GM23338 (cell line): ENCODE results near the gene FARS2. TPM values are rescaled to one million over a fixed set of nuclear protein-coding genes. Genes with fewer than 3 reads are reported as not detected.

ENCODE experiments used
- ATAC-seq: fragments of 200-7000 bp; cut with Tn5 transposase; 3 replicates; pipeline ENCODE4 v1.9.1; 2020
- DNase-seq: peaks from one replicate; pipeline ENCODE4 v3.0.0-alpha.2; 2015; ENCODE audit warnings: low spot score
- H2AFZ ChIP-seq: fragments of 200-600 bp; sonication (generic); 2 replicates; pipeline ENCODE4 v1.8.0; 2016; ENCODE audit warnings: antibody characterized with exemption, mild to moderate bottlenecking, moderate library complexity
- H3F3A ChIP-seq: fragments of 200-600 bp; sonication (generic); replicated peaks from 2 replicates; pipeline ENCODE4 v1.8.0; 2017; ENCODE audit warnings: antibody characterized with exemption, mixed run types, low read depth
- H3K27ac ChIP-seq: fragments of 200-600 bp; sonication (generic); 2 replicates; pipeline ENCODE4 v1.6.1; 2016; ENCODE audit warnings: low read depth
- H3K27me3 ChIP-seq: fragments of 200-600 bp; sonication (generic); 2 replicates; pipeline ENCODE4 v1.8.0; 2016; ENCODE audit warnings: mild to moderate bottlenecking, mixed run types, moderate library complexity; ENCODE audit not compliant: insufficient read depth
- H3K36me3 ChIP-seq: fragments of 200-600 bp; sonication (generic); 2 replicates; pipeline ENCODE4 v1.8.0; 2016; ENCODE audit warnings: mild to moderate bottlenecking; ENCODE audit not compliant: insufficient read depth
- H3K4me1 ChIP-seq: fragments of 200-600 bp; sonication (generic); 2 replicates; pipeline ENCODE4 v1.8.0; 2016; ENCODE audit warnings: mild to moderate bottlenecking, moderate library complexity; ENCODE audit not compliant: insufficient read depth
- H3K4me2 ChIP-seq: fragments of 200-600 bp; sonication (generic); 2 replicates; pipeline ENCODE4 v1.7.1; 2017; ENCODE audit warnings: mixed run types
- H3K4me3 ChIP-seq: fragments of 200-600 bp; sonication (generic); 2 replicates; pipeline ENCODE4 v1.6.1; 2016; ENCODE audit warnings: mixed run types
- H3K79me2 ChIP-seq: fragments of 200-600 bp; sonication (generic); replicated peaks from 2 replicates; pipeline ENCODE4 v1.8.0; 2017; ENCODE audit warnings: mild to moderate bottlenecking; ENCODE audit not compliant: insufficient read depth
- H3K9me2 ChIP-seq: fragments of 200-600 bp; sonication (generic); 2 replicates; pipeline ENCODE4 v1.8.0; 2017; ENCODE audit not compliant: insufficient read depth
- H4K20me1 ChIP-seq: fragments of 200-600 bp; sonication (generic); replicated peaks from 2 replicates; pipeline ENCODE4 v1.8.0; 2017; ENCODE audit warnings: mild to moderate bottlenecking; ENCODE audit not compliant: insufficient read depth
- H3K27ac Mint-ChIP-seq: 2 replicates; pipeline ENCODE4 v1.8.0; 2020; ENCODE audit warnings: inconsistent platforms, mild to moderate bottlenecking, moderate library complexity, mixed read lengths
- H3K27me3 Mint-ChIP-seq: 3 replicates; pipeline ENCODE4 v1.8.0; 2022; ENCODE audit warnings: low read depth, mild to moderate bottlenecking, moderate library complexity, mixed read lengths, inconsistent platforms; ENCODE audit not compliant: insufficient read depth, poor library complexity
- H3K36me3 Mint-ChIP-seq: 3 replicates; pipeline ENCODE4 v1.8.0; 2021; ENCODE audit warnings: low read depth, mild to moderate bottlenecking, inconsistent platforms, moderate library complexity, mixed read lengths
- H3K4me1 Mint-ChIP-seq: 3 replicates; pipeline ENCODE4 v1.8.0; 2020; ENCODE audit warnings: mild to moderate bottlenecking, inconsistent platforms, mixed read lengths
- H3K4me3 Mint-ChIP-seq: 3 replicates; pipeline ENCODE4 v1.8.0; 2021; ENCODE audit warnings: moderate library complexity, mild to moderate bottlenecking, inconsistent platforms, mixed read lengths
- H3K9me3 Mint-ChIP-seq: 3 replicates; pipeline ENCODE4 v1.8.0; 2020; ENCODE audit warnings: moderate library complexity, mild to moderate bottlenecking, inconsistent platforms, mixed read lengths
- CREB1 ChIP-seq: fragments of 250-450 bp; sonication (Bioruptor Pico); IDR thresholded peaks from 2 replicates; pipeline ENCODE4 v1.5.0; 2020; ENCODE audit warnings: low read depth, mild to moderate bottlenecking, moderate library complexity
- CTCF ChIP-seq, 2 experiments: fragments of 200-600 bp in 1 of 2; sonication (generic) in 1 of 2; conservative IDR thresholded peaks; 2 replicates each; pipeline versions ENCODE4 v1.5.1 to v1.6.1; 2016 to 2017; ENCODE audit warnings: antibody characterized with exemption in 2 of 2, low read depth in 2 of 2, mild to moderate bottlenecking in 2 of 2, moderate library complexity in 1 of 2
- EZH2 ChIP-seq: fragments of 200-600 bp; sonication (generic); IDR thresholded peaks from one replicate; pipeline ENCODE4 v1.8.0; 2017; ENCODE audit warnings: antibody characterized with exemption, mild to moderate bottlenecking, low read depth; ENCODE audit not compliant: unreplicated experiment
- EZH2phosphoT487 ChIP-seq: fragments of 200-600 bp; sonication (generic); IDR thresholded peaks from one replicate; pipeline ENCODE4 v1.8.1; 2018; ENCODE audit warnings: antibody characterized with exemption; ENCODE audit not compliant: unreplicated experiment
- JUNB ChIP-seq: IDR thresholded peaks from one replicate; pipeline ENCODE4 v1.6.1; 2016; ENCODE audit warnings: antibody characterized with exemption; ENCODE audit not compliant: unreplicated experiment
- POLR2AphosphoS5 ChIP-seq: IDR thresholded peaks from 2 replicates; pipeline ENCODE4 v1.6.1; 2016; ENCODE audit warnings: antibody characterized with exemption, low read depth
- STAT1 ChIP-seq: IDR thresholded peaks from one replicate; pipeline ENCODE4 v1.6.1; 2016; ENCODE audit warnings: antibody characterized with exemption; ENCODE audit not compliant: unreplicated experiment
- ZNF114 ChIP-seq: fragments of 250-450 bp; sonication (Bioruptor Pico); IDR thresholded peaks from 2 replicates; pipeline ENCODE4 v1.5.0; 2020; ENCODE audit warnings: mild to moderate bottlenecking, moderate library complexity
- ZNF331 ChIP-seq: fragments of 250-450 bp; sonication (Bioruptor Pico); IDR thresholded peaks from 2 replicates; pipeline ENCODE4 v1.5.0; 2020; ENCODE audit warnings: low read depth, mild to moderate bottlenecking, moderate library complexity
- polyA plus RNA-seq: library from polyadenylated mRNA; unstranded; fragments of >200 nt; fragmentation: Nextera tagmentation; extraction: Ambion mirVana; gene quantifications from 2 replicates; pipeline ENCODE4 v1.2.1, GENCODE V29; 2016
- total RNA-seq: library from RNA; depleted of rRNA; stranded (reverse); fragments of >200 nt; shearing (Covaris generic); gene quantifications from 2 replicates; pipeline ENCODE4 v1.2.3, GENCODE V29; 2014

The FARS2 gene
- total and polyA plus RNA-seq, 2 experiments from 2014 or later = 7.6 to 19.0 TPM

- H3K4me3 Mint-ChIP-seq = no peak overlapping the region
- TF ChIP-seq STAT1 = no peak
- no peak for TF ChIP-seq JUNB
- TF ChIP-seq POLR2AphosphoS5 = no peak
- no peak for TF ChIP-seq EZH2
- TF ChIP-seq CTCF (conservative IDR thresholded peaks at IDR 0.05; ENCODE audit: low read depth in 2 of 2) = no peak
- no peak for TF ChIP-seq CREB1 (CRISPR knock-in tag)
- TF ChIP-seq ZNF114 (CRISPR knock-in tag) = no peak
- Histone ChIP-seq H3K4me3 (no peak overlapping the region), H3K36me3 (no peaks in the 10 kb centered on the region), H3K9me2 (no peaks in the 10 kb centered on the region), H4K20me1 (no peaks in the 10 kb centered on the region), H3F3A (no peaks in the 10 kb centered on the region), H3K27me3 (no peaks in the 10 kb centered on the region), H3K79me2 (no peaks in the 10 kb centered on the region), H3K4me2 (no peak overlapping the region), H2AFZ (no peak overlapping the region), H3K27ac (no peak overlapping the region), H3K4me1 (0 out of 2 replicates have a peak, but pooled peaks cover 3% of the 10 kb centered on the region)
- H3K4me1 Mint-ChIP-seq = peaks cover 40% of the 10 kb centered on the region
- ATAC-seq (no peak), DNase-seq (no peak)
- no peaks in the 10 kb centered on the region for H3K36me3 Mint-ChIP-seq
- H3K27ac Mint-ChIP-seq = no peak overlapping the region
- H3K9me3 Mint-ChIP-seq = no peaks in the 10 kb centered on the region
- H3K27me3 Mint-ChIP-seq = peaks cover 11% of the 10 kb centered on the region
Observed at GRCh38 chr6:5785249-5785648, 523.9 kb downstream of the FARS2 start.

- no peaks in the 10 kb centered on the region for H3K9me2 ChIP-seq
- DNase-seq (no peak), ATAC-seq (peak; percentile 30)
- H3K79me2 ChIP-seq = no peaks in the 10 kb centered on the region
- Mint-ChIP-seq H3K27ac (no peak overlapping the region), H3K36me3 (no peaks in the 10 kb centered on the region), H3K4me1 (peaks cover 38% of the 10 kb centered on the region), H3K27me3 (peaks cover 11% of the 10 kb centered on the region), H3K4me3 (no peak overlapping the region; the same call in 2 of the 3 replicates), H3K9me3 (no peaks in the 10 kb centered on the region)
- TF ChIP-seq CREB1 (CRISPR knock-in tag) (no peak), ZNF331 (CRISPR knock-in tag) (no peak), JUNB (no peak), ZNF114 (CRISPR knock-in tag) (no peak), CTCF (conservative IDR thresholded peaks at IDR 0.05; ENCODE audit: low read depth in 2 of 2) (no peak), EZH2phosphoT487 (no peak), EZH2 (no peak), STAT1 (no peak)
- H4K20me1 ChIP-seq = no peaks in the 10 kb centered on the region
- no peaks in the 10 kb centered on the region for H3F3A ChIP-seq
- no peak overlapping the region for H3K4me2 ChIP-seq
- H3K4me3 ChIP-seq = no peak overlapping the region
- H3K27me3 ChIP-seq = no peaks in the 10 kb centered on the region
- H3K27ac ChIP-seq = no peak overlapping the region
- H3K36me3 ChIP-seq = no peaks in the 10 kb centered on the region
- 0 out of 2 replicates have a peak, but pooled peaks cover 3% of the 10 kb centered on the region for H3K4me1 ChIP-seq
- H2AFZ ChIP-seq = no peak overlapping the region
Observed at GRCh38 chr6:5786321-5786968, 525.1 kb downstream of the FARS2 start.
